ES-I3 (cell line): ENCODE results near the gene CD209.

ENCODE experiments used
- H3K36me3 ChIP-seq: 2 replicates; pipeline ENCODE4 v1.6.1; 2013; ENCODE audit warnings: mild to moderate bottlenecking, low read length, control low read depth, moderate library complexity; ENCODE audit not compliant: insufficient read depth
- H3K4me1 ChIP-seq: 2 replicates; pipeline ENCODE4 v1.6.1; 2013; ENCODE audit warnings: mild to moderate bottlenecking, control low read depth, low read length; ENCODE audit not compliant: insufficient read depth
- H3K9ac ChIP-seq: 2 replicates; pipeline ENCODE4 v1.6.1; 2013; ENCODE audit warnings: low read depth, mild to moderate bottlenecking, low read length, moderate library complexity
- H3K9me3 ChIP-seq: 2 replicates; pipeline ENCODE4 v1.6.1; 2013; ENCODE audit warnings: mild to moderate bottlenecking, low read length, moderate library complexity; ENCODE audit not compliant: control insufficient read depth, insufficient read depth

CD209 gene

GRCh38 chr19:7699417-7700401 lies 47.6 kb downstream of the CD209 start:
- no peak overlapping the region for H3K9ac ChIP-seq
- no peaks in the 10 kb centered on the region for H3K9me3 ChIP-seq
- H3K4me1 ChIP-seq = no peaks in the 10 kb centered on the region
- H3K36me3 ChIP-seq = no peaks in the 10 kb centered on the region

GRCh38 chr19:7699003-7699402 lies 48.3 kb downstream of the CD209 start:
- Histone ChIP-seq H3K4me1 (no peaks in the 10 kb centered on the region), H3K36me3 (no peaks in the 10 kb centered on the region), H3K9ac (no peak overlapping the region), H3K9me3 (no peaks in the 10 kb centered on the region)

- Histone ChIP-seq H3K36me3 (no peaks in the 10 kb centered on the region), H3K4me1 (no peaks in the 10 kb centered on the region)
Measured at GRCh38 chr19:7698583-7698982, 48.8 kb downstream of the CD209 start.

GRCh38 chr19:7697721-7698287 lies 49.5 kb downstream of the CD209 start:
- Histone ChIP-seq H3K9ac (no peak overlapping the region), H3K4me1 (no peaks in the 10 kb centered on the region), H3K36me3 (no peaks in the 10 kb centered on the region), H3K9me3 (no peaks in the 10 kb centered on the region)

More at GRCh38 chr19:7698583-7698982, 48.8 kb downstream of the CD209 start:
- H3K9me3 ChIP-seq = no peaks in the 10 kb centered on the region
- H3K9ac ChIP-seq = no peak overlapping the region

- Histone ChIP-seq H3K9ac (no peak overlapping the region), H3K4me1 (no peaks in the 10 kb centered on the region), H3K9me3 (no peaks in the 10 kb centered on the region), H3K36me3 (no peaks in the 10 kb centered on the region)
Measured at GRCh38 chr19:7694499-7694898, 52.8 kb downstream of the CD209 start.

GRCh38 chr19:7692417-7693088 lies 54.8 kb downstream of the CD209 start:
- Histone ChIP-seq H3K4me1 (no peaks in the 10 kb centered on the region), H3K9ac (no peak overlapping the region), H3K9me3 (no peaks in the 10 kb centered on the region), H3K36me3 (no peaks in the 10 kb centered on the region)

DNA sequence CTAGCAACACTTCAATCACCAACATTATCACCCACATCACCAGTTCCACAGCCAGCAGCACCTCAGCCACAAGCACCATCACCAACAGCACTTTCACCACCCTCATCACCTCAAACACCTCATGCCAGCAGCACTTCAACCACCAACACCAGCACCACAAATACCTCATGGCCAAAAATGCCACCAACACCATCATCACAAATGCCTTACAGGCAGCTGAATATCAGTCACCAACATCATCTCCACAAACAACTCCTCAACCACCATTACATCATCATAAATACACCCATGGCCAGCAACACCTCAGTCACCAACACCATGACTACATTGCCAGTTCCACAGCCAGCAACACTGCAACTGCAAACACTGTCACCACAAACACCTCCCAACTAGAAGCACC lies 55.8 kb downstream of the CD209 start:
- Histone ChIP-seq H3K4me1 (no peaks in the 10 kb centered on the region), H3K9ac (no peak overlapping the region), H3K9me3 (no peaks in the 10 kb centered on the region), H3K36me3 (no peaks in the 10 kb centered on the region)

- no peaks in the 10 kb centered on the region for H3K4me1 ChIP-seq
- H3K9ac ChIP-seq = no peak overlapping the region
- no peaks in the 10 kb centered on the region for H3K9me3 ChIP-seq
- H3K36me3 ChIP-seq = no peaks in the 10 kb centered on the region
Measured at GRCh38 chr19:7690779-7691258, 56.5 kb downstream of the CD209 start.
